SK-N-SH (cell line): ENCODE measurements around the gene R3HDM2. TPM values are rescaled to one million over a fixed set of nuclear protein-coding genes. Genes with fewer than 3 reads are reported as not detected.

Experiments
- CTCF ChIA-PET: fragments of 300-600, 350-600 bp; formaldehyde crosslinking; extraction: SDS; loops from one replicate; lab custom pipeline; 2021; lab: Yijun Ruan, JAX
- POLR2A ChIA-PET: fragments of 350-600 bp; sonication (Branson Sonifier 250); formaldehyde crosslinking; extraction: SDS; loops from one replicate; lab custom pipeline; 2020; ENCODE audit warnings: antibody characterized with exemption, inconsistent platforms; lab: Yijun Ruan, JAX
- DNase-seq: peaks from one replicate; pipeline ENCODE4 v3.0.0; 2012
- H2AFZ ChIP-seq: fragments of 200-600 bp; sonication (generic); 2 replicates; pipeline ENCODE4 v1.8.1; 2016; ENCODE audit warnings: antibody characterized with exemption, mild to moderate bottlenecking, low read depth
- H3F3A ChIP-seq: fragments of 200-600 bp; sonication (generic); replicated peaks from 2 replicates; pipeline ENCODE3; 2016; ENCODE audit warnings: antibody characterized with exemption, mild to moderate bottlenecking; ENCODE audit not compliant: insufficient read depth
- H3K27ac ChIP-seq, 2 experiments: fragments of 200-500 bp in 1 of 2; fragments of 200-600 bp in 1 of 2; sonication (Bioruptor generic) in 1 of 2; sonication (generic), shearing (Covaris generic) in 1 of 2; 2 replicates each; pipeline versions ENCODE4 v1.5.1 to v1.6.1; 2014 to 2016; ENCODE audit warnings: low read depth in 2 of 2, inconsistent platforms in 1 of 2, low read length in 1 of 2, mild to moderate bottlenecking in 1 of 2, mixed read lengths in 1 of 2
- H3K27me3 ChIP-seq: fragments of 200-600 bp; sonication (generic), shearing (Covaris generic); 2 replicates; pipeline ENCODE4 v1.6.1; 2016; ENCODE audit warnings: mixed run types; ENCODE audit not compliant: insufficient read depth
- H3K36me3 ChIP-seq, 2 experiments: fragments of 200-500 bp in 1 of 2; fragments of 200-600 bp in 1 of 2; sonication (Bioruptor generic) in 1 of 2; sonication (generic) in 1 of 2; replicated peaks in 1 of 2; 2 replicates each; pipeline versions ENCODE3 to v1.5.1; 2014 to 2016; ENCODE audit warnings: low read length in 1 of 2, mild to moderate bottlenecking in 1 of 2; ENCODE audit not compliant: insufficient read depth in 2 of 2, control insufficient read depth in 1 of 2
- H3K4me1 ChIP-seq, 2 experiments: fragments of 200-500 bp in 1 of 2; fragments of 200-600 bp in 1 of 2; sonication (Bioruptor generic) in 1 of 2; sonication (generic), shearing (Covaris generic) in 1 of 2; 2 replicates each; pipeline versions ENCODE4 v1.5.1 to v1.6.1; 2014 to 2016; ENCODE audit warnings: low read depth in 1 of 2, low read length in 1 of 2, mixed run types in 1 of 2; ENCODE audit not compliant: insufficient read depth in 2 of 2, control insufficient read depth in 1 of 2
- H3K4me2 ChIP-seq: fragments of 200-600 bp; sonication (generic), shearing (Covaris generic); 2 replicates; pipeline ENCODE4 v1.6.1; 2017; ENCODE audit warnings: mixed run types
- H3K4me3 ChIP-seq, 2 experiments: fragments of 200-500 bp in 1 of 2; fragments of 200-600 bp in 1 of 2; sonication (Bioruptor generic) in 1 of 2; sonication (generic), shearing (Covaris generic) in 1 of 2; 2 replicates each; pipeline versions ENCODE4 v1.5.1 to v1.8.1; 2014 to 2016; ENCODE audit warnings: low read depth in 2 of 2, inconsistent platforms in 1 of 2, low read length in 1 of 2, mild to moderate bottlenecking in 1 of 2, mixed read lengths in 1 of 2, moderate library complexity in 1 of 2
- H3K79me2 ChIP-seq: fragments of 200-600 bp; sonication (generic); 2 replicates; pipeline ENCODE4 v1.8.1; 2017; ENCODE audit warnings: mild to moderate bottlenecking; ENCODE audit not compliant: insufficient read depth
- H3K9ac ChIP-seq: fragments of 200-600 bp; sonication (generic); 2 replicates; pipeline ENCODE4 v1.6.1; 2017; ENCODE audit warnings: mixed run types
- H3K9me2 ChIP-seq: fragments of 200-600 bp; sonication (generic); 2 replicates; pipeline ENCODE4 v1.6.1; 2017; ENCODE audit warnings: mixed run types
- H3K9me3 ChIP-seq: fragments of 200-600 bp; sonication (generic); 2 replicates; pipeline ENCODE4 v1.6.1; 2017; ENCODE audit warnings: mixed run types, mild to moderate bottlenecking, moderate library complexity
- H4K20me1 ChIP-seq: fragments of 200-600 bp; sonication (generic); 2 replicates; pipeline ENCODE4 v1.6.1; 2017; ENCODE audit warnings: mild to moderate bottlenecking, mixed run types; ENCODE audit not compliant: insufficient read depth
- CHD2 ChIP-seq: fragments of 150-350 bp; IDR thresholded peaks from 2 replicates; pipeline ENCODE4 v1.6.1; 2018; ENCODE audit warnings: low read length; ENCODE audit not compliant: partially characterized antibody
- ELF1 ChIP-seq: IDR thresholded peaks from 2 replicates; pipeline ENCODE4 v1.4.0; 2012
- FOSL2 ChIP-seq: IDR thresholded peaks from 2 replicates; pipeline ENCODE4 v1.4.0; 2012; ENCODE audit warnings: low read depth, mild to moderate bottlenecking, moderate library complexity, borderline replicate concordance
- GABPA ChIP-seq: IDR thresholded peaks from 2 replicates; pipeline ENCODE4 v1.4.0; 2012; ENCODE audit warnings: low read depth, mild to moderate bottlenecking
- GATA2 ChIP-seq: sonication (generic); formaldehyde crosslinking; IDR thresholded peaks from 2 replicates; pipeline ENCODE4 v1.5.0; 2020; ENCODE audit warnings: mild to moderate bottlenecking, missing genetic modification reagents
- MAX ChIP-seq: IDR thresholded peaks from 2 replicates; pipeline ENCODE4 v1.4.0; 2012; ENCODE audit warnings: low read depth
- MXI1 ChIP-seq: IDR thresholded peaks from 2 replicates; pipeline ENCODE4 v1.6.1; 2012; ENCODE audit warnings: mild to moderate bottlenecking, low read depth, low read length, improper control_type of control experiment
- POLR2AphosphoS5 ChIP-seq: IDR thresholded peaks from 2 replicates; pipeline ENCODE4 v1.6.1; 2012; ENCODE audit warnings: low read depth, low read length
- RXRA ChIP-seq: IDR thresholded peaks from 2 replicates; pipeline ENCODE4 v1.4.0; 2012; ENCODE audit warnings: low read depth, mild to moderate bottlenecking, borderline replicate concordance
- SMC3 ChIP-seq: IDR thresholded peaks from 2 replicates; pipeline ENCODE4 v1.6.1; 2012; ENCODE audit warnings: low read depth, low read length, improper control_type of control experiment
- TCF12 ChIP-seq: IDR thresholded peaks from 2 replicates; pipeline ENCODE4 v1.4.0; 2012
- WGBS: methylation state at CpG from one replicate; pipeline ENCODE4 v1.1.6; 2017; ENCODE audit warnings: low lambda C conversion rate; 5-methylcytosine and 5-hydroxymethylcytosine counted together
- polyA plus RNA-seq, 3 experiments: library from polyadenylated mRNA; depleted of rRNA; stranded (reverse); fragments of >200 nt; gene quantifications; 2 replicates each; pipeline ENCODE4 v1.2.3, GENCODE V29; 2012
- TF ChIP-seq, protein P1 (sequence below): IDR thresholded peaks from 2 replicates; pipeline ENCODE4 v1.4.0; 2012; ENCODE audit warnings: low read depth, borderline replicate concordance

The R3HDM2 gene
- polyA plus RNA-seq, 1 of the 3 experiments (the other 2 are of a cell fraction): 23.1 TPM

GRCh38 chr12:57449375-57449774, 18.5 kb upstream of the R3HDM2 start:
- no peak for DNase-seq
- no peaks in the 10 kb centered on the region for H3K9me2 ChIP-seq
- no peak overlapping the region for H3K9ac ChIP-seq
- H3K4me3 ChIP-seq: no peak overlapping the region
- H3K4me2 ChIP-seq: no peak overlapping the region
- no peak overlapping the region for H2AFZ ChIP-seq
- H3K4me1 ChIP-seq: peaks cover 2 to 6% of the 10 kb centered on the region in 2 experiments; a peak in 2 of 4 replicates
- H3K79me2 ChIP-seq: no peaks in the 10 kb centered on the region
- no peak for TF ChIP-seq MXI1
- TF ChIP-seq CHD2: no peak
- no peak for TF ChIP-seq TCF12
- TF ChIP-seq FOSL2: no peak
- TF ChIP-seq RXRA: no peak
- TF ChIP-seq GABPA: no peak
- TF ChIP-seq, protein P1, sequence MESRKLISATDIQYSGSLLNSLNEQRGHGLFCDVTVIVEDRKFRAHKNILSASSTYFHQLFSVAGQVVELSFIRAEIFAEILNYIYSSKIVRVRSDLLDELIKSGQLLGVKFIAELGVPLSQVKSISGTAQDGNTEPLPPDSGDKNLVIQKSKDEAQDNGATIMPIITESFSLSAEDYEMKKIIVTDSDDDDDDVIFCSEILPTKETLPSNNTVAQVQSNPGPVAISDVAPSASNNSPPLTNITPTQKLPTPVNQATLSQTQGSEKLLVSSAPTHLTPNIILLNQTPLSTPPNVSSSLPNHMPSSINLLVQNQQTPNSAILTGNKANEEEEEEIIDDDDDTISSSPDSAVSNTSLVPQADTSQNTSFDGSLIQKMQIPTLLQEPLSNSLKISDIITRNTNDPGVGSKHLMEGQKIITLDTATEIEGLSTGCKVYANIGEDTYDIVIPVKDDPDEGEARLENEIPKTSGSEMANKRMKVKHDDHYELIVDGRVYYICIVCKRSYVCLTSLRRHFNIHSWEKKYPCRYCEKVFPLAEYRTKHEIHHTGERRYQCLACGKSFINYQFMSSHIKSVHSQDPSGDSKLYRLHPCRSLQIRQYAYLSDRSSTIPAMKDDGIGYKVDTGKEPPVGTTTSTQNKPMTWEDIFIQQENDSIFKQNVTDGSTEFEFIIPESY: no peak
- no peak for TF ChIP-seq ELF1
- TF ChIP-seq POLR2AphosphoS5: no peak
- no peak for TF ChIP-seq SMC3
- TF ChIP-seq MAX: no peak
- TF ChIP-seq, all 33 proteins: peak for 0
- H3K27ac ChIP-seq: no peak overlapping the region
- ChIA-PET CTCF (interaction anchor here (1.0 to 7.4 kb wide), 3 partner anchors 12 to 186 kb away, joined by 5 to 141 read pairs (median 10); no protein-coding TSS in a partner anchor), POLR2A (no interaction called here)
- no peaks in the 10 kb centered on the region for H3K9me3 ChIP-seq
- no peaks in the 10 kb centered on the region for H3K27me3 ChIP-seq
- 95% methylated on average over 7 of the region's 7 CpGs for WGBS
- H4K20me1 ChIP-seq: no peaks in the 10 kb centered on the region
- H3K36me3 ChIP-seq: no peaks in the 10 kb centered on the region
- H3F3A ChIP-seq: no peaks in the 10 kb centered on the region

- no peaks in the 10 kb centered on the region for H4K20me1 ChIP-seq
- no peaks in the 10 kb centered on the region for H3K79me2 ChIP-seq
- H3K4me3 ChIP-seq: no peak overlapping the region
- WGBS: 66% methylated on average over 2 of the region's 2 CpGs
- no peaks in the 10 kb centered on the region for H3F3A ChIP-seq
- H3K4me2 ChIP-seq: no peak overlapping the region
- H3K9me3 ChIP-seq: no peaks in the 10 kb centered on the region
- H2AFZ ChIP-seq: no peak overlapping the region
- no peak overlapping the region for H3K27ac ChIP-seq
- H3K27me3 ChIP-seq: no peaks in the 10 kb centered on the region
- no peaks in the 10 kb centered on the region for H3K36me3 ChIP-seq
- CTCF ChIA-PET: interaction anchor here (1.0 to 2.8 kb wide), 4 partner anchors 13 to 183 kb away, joined by 3 to 10 read pairs (median 6); no protein-coding TSS in a partner anchor
- H3K9ac ChIP-seq: no peak overlapping the region
- TF ChIP-seq GATA2 (CRISPR knock-in tag): no peak
- H3K4me1 ChIP-seq: peaks cover 2 to 6% of the 10 kb centered on the region in 2 experiments; a peak in 2 of 4 replicates
- POLR2A ChIA-PET: no interaction called here
- DNase-seq: no peak
- no peaks in the 10 kb centered on the region for H3K9me2 ChIP-seq
Observed at GRCh38 chr12:57448669-57449068, 17.8 kb upstream of the R3HDM2 start.
